ENCODE measurements around the gene GPNMB.

The GPNMB gene

DNA sequence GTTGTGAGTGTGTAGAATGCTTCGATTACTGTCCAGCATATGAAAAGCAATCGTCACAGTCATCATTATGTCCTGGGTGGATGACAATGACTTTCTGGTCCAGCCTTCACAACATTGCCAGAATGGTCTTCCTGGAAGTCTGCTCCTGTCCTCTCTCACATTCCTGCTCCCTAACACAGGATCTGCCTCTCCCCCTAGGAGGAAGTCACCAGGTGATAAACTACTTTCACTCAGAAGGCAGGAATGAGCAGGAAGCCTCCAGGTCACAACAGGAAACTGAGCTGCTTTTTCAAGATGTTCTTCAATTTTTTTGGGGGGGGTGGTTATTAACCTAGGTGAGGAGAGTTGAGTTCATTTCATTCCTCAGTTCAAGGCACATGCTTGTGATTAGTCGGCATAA is 13.6 kb upstream of the GPNMB start:
- DNase-seq, result no peak

GRCh38 chr7:23234569-23235296 is 11.8 kb upstream of the GPNMB start:
- no peak for DNase-seq

DNA sequence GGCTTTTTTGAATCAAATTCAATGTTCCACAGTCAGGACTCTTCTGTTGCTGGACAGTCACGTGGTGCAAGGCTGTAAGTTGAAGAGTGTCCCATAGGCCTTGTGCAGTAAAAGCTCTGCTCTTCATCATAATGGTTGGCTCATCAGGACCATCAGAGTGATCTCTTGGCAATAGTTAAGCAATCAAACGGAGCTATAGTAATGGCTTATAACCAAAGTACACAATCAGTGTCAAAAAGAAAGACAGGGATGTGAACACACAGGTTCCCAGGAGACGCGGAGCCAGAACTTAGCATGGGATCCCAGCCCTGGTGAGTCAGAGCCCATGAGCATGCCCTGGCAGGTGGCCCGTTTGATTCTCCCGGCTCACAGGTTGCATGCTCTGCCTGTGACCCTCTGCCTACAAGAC is 10.8 kb upstream of the GPNMB start:
- DNase-seq, result no peak

- DNase-seq, result no peak
These were observed 9.6 kb upstream of the GPNMB start for GRCh38 chr7:23237000-23237399.

GRCh38 chr7:23238983-23239652 is 7.5 kb upstream of the GPNMB start:
- no peak for DNase-seq

DNA sequence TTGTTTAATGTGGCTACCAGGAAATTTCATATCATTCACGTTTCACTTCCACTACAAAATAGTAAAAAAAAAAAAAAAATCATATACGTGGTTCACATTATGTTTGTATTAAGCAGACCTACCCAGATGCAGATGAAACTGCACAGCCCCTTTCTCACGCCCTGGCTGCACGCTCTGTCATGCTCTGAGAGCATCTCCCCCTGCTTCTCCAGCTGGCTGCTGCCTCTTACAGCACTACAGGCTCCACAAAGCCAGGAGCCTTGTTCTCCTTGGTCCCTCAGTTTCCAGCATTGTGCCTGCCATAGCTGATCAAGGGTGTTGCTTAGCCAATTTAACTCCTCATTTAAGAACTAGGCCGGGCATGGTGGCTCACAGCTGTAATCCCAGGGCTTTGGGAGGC is 6.9 kb upstream of the GPNMB start:
- DNase-seq, result no peak

DNA sequence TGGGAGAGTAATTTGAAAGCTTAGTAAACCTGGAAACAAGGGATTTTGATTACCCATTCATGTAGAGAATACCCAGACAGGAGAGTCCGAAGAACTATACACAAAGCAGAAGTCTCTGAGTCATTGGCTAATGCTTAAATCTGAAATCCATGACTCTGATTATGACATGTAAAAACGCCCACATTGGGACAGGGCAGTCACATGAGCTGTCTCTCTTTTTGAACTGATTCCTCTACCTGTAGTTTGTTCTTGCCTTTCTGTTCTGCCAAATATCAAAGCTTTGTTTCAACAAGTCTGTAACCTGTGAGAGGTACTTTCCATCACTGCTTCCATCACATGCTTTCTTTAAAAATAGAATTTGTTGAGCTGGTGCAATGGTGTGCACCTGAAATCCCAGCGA is 4.3 kb upstream of the GPNMB start:
- DNase-seq, result no peak

- DNase-seq, result no peak
These were observed 3.6 kb upstream of the GPNMB start for GRCh38 chr7:23242935-23243334.

- no peak for DNase-seq
These were observed 549 bp downstream of the GPNMB start for GRCh38 chr7:23247046-23247602.

DNA sequence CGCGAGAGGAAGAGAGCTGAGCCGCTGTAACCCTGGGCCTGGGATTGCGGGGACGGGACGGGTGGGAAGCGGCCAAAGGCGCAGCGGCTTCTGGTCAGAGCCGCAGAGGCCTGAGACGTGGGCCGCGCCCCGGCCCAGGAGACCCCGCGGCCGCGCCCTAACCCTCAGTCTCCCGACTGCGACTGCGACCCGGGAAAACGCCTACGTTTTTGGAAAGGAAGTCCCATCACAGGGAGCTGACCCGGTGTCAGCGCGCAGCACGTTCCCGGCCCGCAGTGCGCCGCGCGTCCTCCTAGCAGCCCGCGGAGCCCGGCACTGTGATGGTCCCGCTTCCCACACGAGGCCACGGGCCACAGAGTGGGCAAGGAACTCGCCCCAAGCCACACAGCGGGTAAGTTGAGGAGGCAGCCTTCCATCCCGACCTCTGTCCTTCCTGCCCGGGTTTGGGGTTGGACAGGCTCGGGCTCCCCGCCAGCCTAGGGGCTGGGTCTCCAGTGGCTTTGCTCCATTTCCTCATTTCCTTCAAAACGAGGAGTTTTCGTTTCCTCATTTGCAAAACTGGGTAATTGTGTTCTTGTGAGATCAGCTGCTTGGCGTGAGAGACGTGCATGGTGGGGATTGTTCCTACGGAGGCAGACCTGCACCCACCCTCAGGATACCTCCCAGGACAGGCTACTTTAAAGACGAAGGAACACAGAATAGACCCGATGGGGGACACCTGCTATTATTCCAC is 1.2 kb downstream of the GPNMB start:
- DNase-seq, result no peak

DNA sequence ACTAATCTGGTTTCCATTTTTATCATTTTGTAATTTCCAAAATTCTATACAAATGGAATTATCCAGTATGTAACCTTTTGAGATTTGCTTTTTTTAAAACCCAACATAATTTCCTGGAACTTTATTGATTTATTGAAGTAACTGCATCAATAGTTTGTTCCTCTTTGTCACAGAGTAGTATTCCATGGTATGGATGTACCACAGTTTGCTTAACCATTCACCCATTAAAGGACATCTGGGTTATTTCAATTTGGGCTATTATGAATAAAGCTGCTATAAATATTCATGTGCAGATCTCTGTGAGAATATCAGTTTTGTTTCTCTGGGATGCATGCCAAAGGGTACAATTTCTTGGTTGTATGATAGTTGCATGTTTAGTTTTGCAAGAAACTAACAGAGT is 2.9 kb downstream of the GPNMB start:
- DNase-seq, result no peak

DNA sequence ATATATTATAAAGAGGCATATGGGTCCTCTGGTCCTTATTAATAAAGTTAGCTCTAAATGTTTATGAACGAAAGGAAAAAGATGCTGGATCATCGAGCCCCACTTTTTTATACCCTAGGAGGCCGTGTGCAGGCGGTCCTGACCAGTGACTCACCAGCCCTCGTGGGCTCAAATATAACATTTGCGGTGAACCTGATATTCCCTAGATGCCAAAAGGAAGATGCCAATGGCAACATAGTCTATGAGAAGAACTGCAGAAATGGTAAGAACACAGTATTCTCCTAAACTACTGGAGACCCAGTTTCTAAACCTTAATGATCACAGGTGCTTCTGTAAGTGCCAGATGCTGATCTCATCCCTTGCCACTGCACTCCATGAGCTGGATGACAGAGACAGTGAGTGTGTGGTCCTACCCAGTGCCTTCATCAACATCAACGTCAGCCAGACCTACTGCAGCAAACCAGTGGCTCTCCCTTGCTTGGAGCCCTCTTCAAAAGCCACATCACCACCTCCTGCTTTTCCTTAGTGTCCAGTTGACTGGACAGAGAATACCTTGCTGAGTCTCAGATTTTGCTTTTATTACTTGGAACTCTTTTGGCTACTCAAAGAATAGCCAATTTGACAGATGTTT is 7.6 kb downstream of the GPNMB start:
- no peak for DNase-seq

GRCh38 chr7:23256731-23257130 is 10.2 kb downstream of the GPNMB start:
- DNase-seq, result no peak

DNA sequence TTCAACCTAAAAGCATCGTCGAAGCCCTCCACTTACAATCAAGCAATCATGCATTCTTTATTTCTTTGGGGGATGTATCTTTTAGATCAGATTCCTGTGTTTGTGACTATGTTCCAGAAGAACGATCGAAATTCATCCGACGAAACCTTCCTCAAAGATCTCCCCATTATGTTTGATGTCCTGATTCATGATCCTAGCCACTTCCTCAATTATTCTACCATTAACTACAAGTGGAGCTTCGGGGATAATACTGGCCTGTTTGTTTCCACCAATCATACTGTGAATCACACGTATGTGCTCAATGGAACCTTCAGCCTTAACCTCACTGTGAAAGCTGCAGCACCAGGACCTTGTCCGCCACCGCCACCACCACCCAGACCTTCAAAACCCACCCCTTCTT is 13.8 kb downstream of the GPNMB start:
- DNase-seq, result no peak

DNA sequence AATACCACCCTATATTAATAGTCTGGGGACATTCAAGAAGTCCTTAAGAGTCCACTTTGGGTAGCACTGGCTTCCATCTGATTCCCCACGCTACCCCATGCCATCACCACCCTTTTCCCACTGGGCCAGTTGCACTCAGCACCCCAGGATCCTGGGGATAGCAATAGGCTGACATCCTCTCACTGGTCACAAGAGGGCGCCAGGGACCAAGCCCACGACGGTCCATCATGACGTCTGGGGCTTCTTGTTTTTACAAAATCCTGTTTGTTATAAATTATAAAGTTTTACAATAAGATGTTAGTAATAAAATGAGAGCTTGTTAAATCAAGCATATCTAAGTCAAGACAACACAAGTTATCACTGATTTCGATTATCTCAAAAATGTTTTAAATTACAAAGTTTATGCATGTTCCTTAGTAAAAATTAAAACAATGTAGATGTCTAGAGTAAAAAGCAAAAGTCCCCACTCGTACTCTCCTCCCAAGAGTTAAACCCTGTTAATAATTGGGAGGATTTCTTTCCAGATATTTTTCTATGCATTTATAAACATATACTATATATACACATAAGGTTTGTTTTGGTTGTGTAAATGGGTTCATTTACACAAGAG is 15.4 kb downstream of the GPNMB start:
- DNase-seq, result peak; percentile 62 to 70

DNA sequence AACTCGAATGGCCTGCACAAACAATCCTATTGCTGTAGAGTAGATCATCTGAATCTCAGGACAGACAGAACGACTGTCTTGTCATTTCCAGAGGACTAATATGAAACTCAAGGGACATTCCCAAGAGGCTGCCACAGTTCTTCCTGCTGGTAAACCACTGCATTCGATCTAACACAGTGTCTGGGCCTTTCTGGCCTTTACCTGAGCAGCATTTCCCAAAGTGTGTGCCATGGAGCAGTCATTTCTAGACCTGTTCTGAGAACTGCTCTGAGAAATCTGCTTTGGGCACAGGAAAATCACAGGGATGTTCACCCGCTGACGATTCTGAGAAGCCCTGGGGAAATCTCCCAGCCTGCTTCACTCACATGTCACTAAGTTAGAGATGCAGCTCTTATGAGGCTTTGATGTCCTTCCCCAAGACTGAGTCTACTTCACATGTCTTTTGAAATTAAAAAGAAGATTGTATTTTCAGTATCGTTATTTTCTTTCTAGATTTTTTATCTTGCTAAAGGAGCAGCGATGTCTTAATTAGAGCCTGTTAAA is 18.4 kb downstream of the GPNMB start:
- DNase-seq, result no peak

- DNase-seq, result no peak
These were observed 20.3 kb downstream of the GPNMB start for GRCh38 chr7:23266918-23267317.

- DNase-seq, result no peak
These were observed 20.8 kb downstream of the GPNMB start for GRCh38 chr7:23267357-23267756.

- DNase-seq, result no peak
These were observed 21.6 kb downstream of the GPNMB start for GRCh38 chr7:23268167-23268566.

- no peak for DNase-seq
These were observed 22.2 kb downstream of the GPNMB start for GRCh38 chr7:23268746-23269145.

DNA sequence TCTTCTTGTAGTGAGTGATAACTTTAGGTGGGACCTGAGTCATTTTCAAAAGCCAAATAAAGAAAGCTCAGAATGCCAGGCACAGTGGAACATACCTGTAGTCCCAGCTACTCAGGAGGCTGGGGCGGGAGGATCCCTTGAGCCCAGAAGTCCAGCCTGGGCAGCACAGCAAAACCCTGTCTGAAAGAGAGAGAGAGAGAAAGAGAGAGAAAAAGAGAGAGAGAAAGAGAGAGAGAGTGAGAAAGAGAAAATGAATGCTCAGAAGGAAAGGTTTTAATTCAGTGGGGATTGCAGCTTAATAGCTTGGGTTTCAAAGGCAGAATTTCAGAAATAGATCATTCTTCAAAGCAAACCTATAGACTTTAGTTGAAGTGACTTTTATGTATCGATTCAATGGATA is 25.7 kb downstream of the GPNMB start:
- no peak for DNase-seq

- peak; percentile 95 to 97 for DNase-seq
These were observed 26.6 kb downstream of the GPNMB start for GRCh38 chr7:23273141-23273599.
